ENCODE results near the gene KCNQ1.

Gene KCNQ1

GRCh38 chr11:2717561-2718325 lies 272.9 kb downstream of the KCNQ1 start:
- Histone ChIP-seq H3K4me1 (ENCODE audit: insufficient read depth, poor library complexity, severe bottlenecking) (no peaks in the 10 kb centered on the region), H3K9me3 (ENCODE audit: severe bottlenecking) (no peaks in the 10 kb centered on the region), H3K27me3 (ENCODE audit: insufficient read depth, poor library complexity, severe bottlenecking) (no peaks in the 10 kb centered on the region), H3K27ac (ENCODE audit: poor library complexity, severe bottlenecking) (no peak overlapping the region), H3K4me3 (ENCODE audit: severe bottlenecking) (no peak overlapping the region), H3K36me3 (ENCODE audit: low read depth) (no peaks in the 10 kb centered on the region)
- DNase-seq (ENCODE audit: low spot score) (no peak), ATAC-seq (ENCODE audit: low read depth) (no peak)
- TF ChIP-seq, protein P1, sequence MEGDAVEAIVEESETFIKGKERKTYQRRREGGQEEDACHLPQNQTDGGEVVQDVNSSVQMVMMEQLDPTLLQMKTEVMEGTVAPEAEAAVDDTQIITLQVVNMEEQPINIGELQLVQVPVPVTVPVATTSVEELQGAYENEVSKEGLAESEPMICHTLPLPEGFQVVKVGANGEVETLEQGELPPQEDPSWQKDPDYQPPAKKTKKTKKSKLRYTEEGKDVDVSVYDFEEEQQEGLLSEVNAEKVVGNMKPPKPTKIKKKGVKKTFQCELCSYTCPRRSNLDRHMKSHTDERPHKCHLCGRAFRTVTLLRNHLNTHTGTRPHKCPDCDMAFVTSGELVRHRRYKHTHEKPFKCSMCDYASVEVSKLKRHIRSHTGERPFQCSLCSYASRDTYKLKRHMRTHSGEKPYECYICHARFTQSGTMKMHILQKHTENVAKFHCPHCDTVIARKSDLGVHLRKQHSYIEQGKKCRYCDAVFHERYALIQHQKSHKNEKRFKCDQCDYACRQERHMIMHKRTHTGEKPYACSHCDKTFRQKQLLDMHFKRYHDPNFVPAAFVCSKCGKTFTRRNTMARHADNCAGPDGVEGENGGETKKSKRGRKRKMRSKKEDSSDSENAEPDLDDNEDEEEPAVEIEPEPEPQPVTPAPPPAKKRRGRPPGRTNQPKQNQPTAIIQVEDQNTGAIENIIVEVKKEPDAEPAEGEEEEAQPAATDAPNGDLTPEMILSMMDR (IDR thresholded peaks at IDR 0.05; ENCODE audit: poor library complexity, severe bottlenecking) = no peak

DNA sequence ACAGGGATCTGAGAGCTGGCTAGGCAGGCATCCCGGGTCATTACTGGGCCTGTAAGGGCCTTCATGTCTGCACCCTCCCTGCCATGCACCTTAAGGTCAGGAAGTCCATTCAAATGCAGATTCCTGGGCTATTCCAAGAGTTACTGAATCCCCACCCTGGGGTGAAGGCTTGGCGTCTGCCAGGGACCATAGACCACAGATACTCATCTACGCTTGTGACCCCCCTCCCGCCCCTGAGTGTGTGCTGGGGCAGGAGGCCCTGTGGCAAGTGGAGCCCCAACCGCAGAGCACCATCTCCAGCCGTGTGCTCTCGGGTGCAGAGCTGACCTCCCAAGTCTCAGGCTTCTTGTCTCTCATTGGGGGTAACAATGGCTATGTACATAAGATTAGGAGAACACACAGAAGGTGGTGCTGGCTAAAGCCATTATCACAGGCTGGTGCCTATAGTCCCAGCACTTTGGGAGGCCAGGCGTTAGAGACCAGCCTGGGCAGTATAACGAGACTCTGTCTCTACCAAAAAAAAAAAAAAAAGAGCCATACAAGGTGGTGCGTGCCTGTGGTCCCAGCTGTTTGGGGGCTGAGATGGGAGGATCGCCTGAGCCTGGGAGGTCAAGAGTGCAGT lies 274.1 kb downstream of the KCNQ1 start:
- TF ChIP-seq, protein P1 (IDR thresholded peaks at IDR 0.05; ENCODE audit: poor library complexity, severe bottlenecking) = no peak
- no peak overlapping the region for H3K4me3 ChIP-seq (ENCODE audit: severe bottlenecking)
- DNase-seq (ENCODE audit: low spot score) (no peak), ATAC-seq (ENCODE audit: low read depth) (no peak)
- H3K27ac ChIP-seq (ENCODE audit: poor library complexity, severe bottlenecking) = no peak overlapping the region
- no peaks in the 10 kb centered on the region for H3K27me3 ChIP-seq (ENCODE audit: insufficient read depth, poor library complexity, severe bottlenecking)
- H3K4me1 ChIP-seq (ENCODE audit: insufficient read depth, poor library complexity, severe bottlenecking) = no peaks in the 10 kb centered on the region
- no peaks in the 10 kb centered on the region for H3K9me3 ChIP-seq (ENCODE audit: severe bottlenecking)
- no peaks in the 10 kb centered on the region for H3K36me3 ChIP-seq (ENCODE audit: low read depth)

GRCh38 chr11:2719831-2720590 lies 275.2 kb downstream of the KCNQ1 start:
- H3K4me3 ChIP-seq (ENCODE audit: severe bottlenecking) = no peak overlapping the region
- DNase-seq (ENCODE audit: low spot score) (no peak), ATAC-seq (ENCODE audit: low read depth) (no peak)
- no peaks in the 10 kb centered on the region for H3K27me3 ChIP-seq (ENCODE audit: insufficient read depth, poor library complexity, severe bottlenecking)
- TF ChIP-seq, protein P1 (IDR thresholded peaks at IDR 0.05; ENCODE audit: poor library complexity, severe bottlenecking) = no peak
- no peaks in the 10 kb centered on the region for H3K9me3 ChIP-seq (ENCODE audit: severe bottlenecking)
- H3K36me3 ChIP-seq (ENCODE audit: low read depth) = no peaks in the 10 kb centered on the region
- H3K4me1 ChIP-seq (ENCODE audit: insufficient read depth, poor library complexity, severe bottlenecking) = no peaks in the 10 kb centered on the region
- no peak overlapping the region for H3K27ac ChIP-seq (ENCODE audit: poor library complexity, severe bottlenecking)

- DNase-seq (ENCODE audit: low spot score) = no peak
- H3K4me1 ChIP-seq (ENCODE audit: insufficient read depth, poor library complexity, severe bottlenecking) = no peaks in the 10 kb centered on the region
- no peaks in the 10 kb centered on the region for H3K9me3 ChIP-seq (ENCODE audit: severe bottlenecking)
- H3K27me3 ChIP-seq (ENCODE audit: insufficient read depth, poor library complexity, severe bottlenecking) = no peaks in the 10 kb centered on the region
- TF ChIP-seq, protein P1 (IDR thresholded peaks at IDR 0.05; ENCODE audit: poor library complexity, severe bottlenecking) = no peak
- no peak overlapping the region for H3K4me3 ChIP-seq (ENCODE audit: severe bottlenecking)
- H3K36me3 ChIP-seq (ENCODE audit: low read depth) = no peaks in the 10 kb centered on the region
- ATAC-seq (ENCODE audit: low read depth) = no peak
- H3K27ac ChIP-seq (ENCODE audit: poor library complexity, severe bottlenecking) = no peak overlapping the region
Measured at GRCh38 chr11:2721210-2721916, 276.6 kb downstream of the KCNQ1 start.
